Skin epidermis (tissue), 12 donors: ENCODE measurements around the gene HS3ST6.
"Not testable (repeated sequence)": the region's sequence is repeated elsewhere in the genome, so short reads cannot be mapped to it uniquely, and the experiment has no call there.

Experiments
- H3K27ac ChIP-seq, 21 experiments: fragments of 200-600 bp; sonication (generic) in 11 of 21; one replicate each; pipeline ENCODE4 v1.5.0; 2020; ENCODE audit warnings: mild to moderate bottlenecking in 3 of 21, inconsistent platforms in 2 of 21, moderate library complexity in 2 of 21
- H3K4me3 ChIP-seq, 7 experiments: fragments of 200-600 bp; sonication (generic) in 2 of 7; one replicate each; pipeline ENCODE4 v1.5.0; 2020; ENCODE audit warnings: inconsistent platforms in 2 of 7, mild to moderate bottlenecking in 2 of 7, moderate library complexity in 1 of 7

Gene HS3ST6

DNA sequence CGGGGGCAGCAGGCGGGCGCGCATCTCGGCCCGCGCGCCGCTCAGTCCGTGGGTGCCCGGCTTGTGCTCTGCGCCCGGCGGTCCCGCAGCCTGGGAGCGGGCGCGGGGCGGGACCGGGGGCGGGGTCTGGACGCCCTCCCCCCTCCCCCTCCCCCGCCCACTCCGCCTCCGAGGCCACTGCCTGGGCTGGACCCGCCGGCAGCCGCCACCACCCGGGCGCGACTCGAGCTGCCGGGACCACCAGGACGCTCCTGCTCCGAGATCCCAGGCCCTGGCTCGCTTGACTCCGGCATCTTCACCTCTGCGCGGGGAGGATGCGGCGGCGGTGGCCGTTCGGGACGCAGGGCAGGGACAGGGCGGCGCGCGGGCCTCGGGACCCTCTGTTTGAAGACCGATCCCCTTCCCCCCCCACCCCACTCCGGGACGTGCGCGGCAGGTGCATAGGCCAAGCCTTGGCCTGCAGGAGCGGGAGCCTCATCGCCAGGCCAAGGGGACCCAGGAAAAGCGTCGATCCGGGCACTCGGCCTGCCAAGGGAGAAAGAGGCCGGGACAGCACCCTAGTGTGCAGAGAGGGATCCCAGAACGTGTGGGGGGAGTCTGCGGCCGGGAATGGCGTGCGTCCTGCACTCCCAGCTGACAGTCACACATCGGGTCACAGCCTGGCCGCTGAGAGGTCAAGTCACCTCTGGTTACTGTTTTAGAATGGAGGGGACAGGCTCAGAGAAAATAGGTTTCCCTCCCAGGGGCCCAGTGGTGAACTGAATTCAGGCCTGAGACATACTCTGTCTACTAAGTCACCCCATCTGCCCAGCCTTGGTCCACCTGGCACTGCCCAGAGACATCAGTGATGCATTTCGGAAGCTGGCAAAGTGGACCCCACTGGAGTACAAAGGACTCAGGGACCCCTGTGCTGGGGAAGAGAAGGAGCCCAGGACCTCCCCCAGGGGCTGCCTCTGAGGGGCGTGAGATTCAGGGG is at the start of gene HS3ST6:
HS3ST6 (minus strand) TSS at position 65 of the 976 bp plus-strand sequence. CDS start 92 bp downstream, outside the sequence.
- H3K27ac ChIP-seq = peak within 1 kb of the TSS in 11 of 21 experiments; percentile 4 to 69 (median 39)
- H3K4me3 ChIP-seq = peak within 1 kb of the TSS; percentile 13 to 41 (median 21)

DNA sequence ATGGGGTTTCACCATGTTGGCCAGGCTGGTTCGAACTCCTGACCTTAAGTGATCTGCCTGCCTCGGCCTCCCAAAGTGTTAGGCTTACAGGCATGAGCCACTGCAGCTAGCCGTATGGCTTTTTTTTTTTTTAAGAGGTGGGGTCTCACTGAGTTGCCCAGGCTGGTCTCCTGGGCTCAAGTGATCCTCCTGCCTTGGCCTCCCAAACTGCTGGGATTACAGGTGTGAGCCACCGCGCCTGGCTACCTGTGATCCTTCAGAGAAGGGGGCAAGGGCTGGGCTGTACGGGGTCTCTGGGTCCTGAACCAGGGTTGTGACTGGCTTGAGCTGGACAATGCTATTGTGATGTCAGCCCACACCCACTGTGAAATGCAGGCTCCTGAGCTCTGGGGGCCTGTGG is 48.2 kb upstream of the HS3ST6 start, which contains the start of gene RNF151:
RNF151 (plus strand) TSS at position 397 of the 400 bp plus-strand sequence. CDS start 26 bp downstream, outside the sequence.
- peak within 1 kb of the TSS in 14 of 21 experiments; percentile 91 to 100 (median 98) for H3K27ac ChIP-seq
- H3K4me3 ChIP-seq = peak within 1 kb of the TSS; percentile 67 to 100 (median 91)

DNA sequence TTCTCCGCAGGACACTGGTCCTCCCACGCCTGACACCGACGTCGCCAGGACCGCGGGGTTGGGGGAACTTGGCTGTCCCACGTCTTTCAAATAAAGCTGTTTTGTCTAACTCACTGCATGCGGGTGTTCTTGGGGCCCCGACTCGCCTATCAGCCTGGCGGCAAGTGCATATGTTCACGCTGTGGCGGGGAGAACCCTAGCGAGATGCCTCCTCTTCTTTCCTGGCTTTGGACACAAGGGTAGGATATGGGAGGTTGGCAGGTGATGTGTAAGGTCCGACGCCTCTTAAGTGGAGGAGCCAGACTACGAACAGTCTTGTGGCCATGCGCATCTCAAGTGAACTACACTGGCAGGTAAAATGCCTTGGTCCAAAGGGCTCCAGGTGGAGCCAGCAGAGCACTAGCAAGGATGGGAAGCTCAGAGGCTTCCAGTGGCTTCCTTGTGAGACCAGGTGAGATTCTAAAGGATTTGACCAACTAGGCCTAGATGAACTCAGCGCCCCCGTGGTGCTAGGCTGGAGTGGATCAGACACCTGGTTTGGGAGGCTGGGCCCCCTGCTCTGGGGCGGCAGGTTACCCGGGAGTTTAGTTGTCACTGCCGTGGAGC is 47.3 kb upstream of the HS3ST6 start:
- peak overlapping the region; percentile 67 to 100 (median 91) for H3K4me3 ChIP-seq
- peak overlapping the region; percentile 84 to 100 (median 97) for H3K27ac ChIP-seq

DNA sequence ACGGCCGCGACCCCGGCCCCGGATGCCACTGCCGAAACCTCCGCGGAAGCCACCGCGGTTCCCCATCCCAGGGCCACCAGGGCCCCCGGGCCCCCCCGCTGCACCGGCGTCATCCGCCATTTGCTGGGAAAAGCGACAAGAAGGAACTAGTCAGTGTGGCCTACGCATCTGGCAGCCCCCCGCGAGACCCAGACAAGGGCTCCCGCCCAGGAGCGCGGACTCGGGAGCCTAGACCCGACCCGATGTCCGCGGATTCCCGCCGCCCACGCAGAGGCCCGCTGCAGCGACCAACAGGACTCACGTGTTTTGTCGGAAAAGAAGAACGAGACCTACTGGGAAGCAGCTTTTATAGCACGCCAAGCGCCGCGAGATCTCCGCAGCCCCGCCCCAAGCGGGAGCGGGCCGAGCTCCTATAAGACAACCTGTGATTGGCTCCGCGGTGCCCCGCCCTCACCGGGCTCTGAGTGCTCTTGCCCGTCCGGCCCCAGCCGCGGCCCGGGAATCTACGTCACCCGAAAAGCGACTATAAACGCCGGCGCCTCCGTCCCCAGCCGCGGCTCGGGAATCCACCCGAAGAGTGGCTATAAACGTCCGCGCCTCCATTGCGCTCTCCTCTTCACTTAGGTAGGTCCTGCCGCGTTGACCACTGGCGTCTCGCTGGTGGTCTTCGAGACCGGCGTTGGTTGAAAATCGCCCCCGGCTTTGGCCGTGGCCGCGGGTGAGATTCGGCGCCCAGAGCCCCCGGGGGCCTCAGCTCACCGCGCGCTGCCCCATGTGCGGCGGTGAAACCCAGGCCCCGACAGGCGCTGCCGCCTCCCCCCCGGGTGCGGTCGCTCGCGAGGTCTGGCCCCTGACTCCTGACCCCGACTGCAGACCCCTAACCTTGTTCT is 46.5 kb upstream of the HS3ST6 start, which contains the start of gene RPS2:
RPS2 (minus strand) TSS at position 321 of the 890 bp plus-strand sequence; CDS start at position 120, 201 bp downstream.
- Histone ChIP-seq H3K4me3 (peak within 1 kb of the TSS; percentile 67 to 100 (median 91)), H3K27ac (peak within 1 kb of the TSS; percentile 84 to 100 (median 97))

DNA sequence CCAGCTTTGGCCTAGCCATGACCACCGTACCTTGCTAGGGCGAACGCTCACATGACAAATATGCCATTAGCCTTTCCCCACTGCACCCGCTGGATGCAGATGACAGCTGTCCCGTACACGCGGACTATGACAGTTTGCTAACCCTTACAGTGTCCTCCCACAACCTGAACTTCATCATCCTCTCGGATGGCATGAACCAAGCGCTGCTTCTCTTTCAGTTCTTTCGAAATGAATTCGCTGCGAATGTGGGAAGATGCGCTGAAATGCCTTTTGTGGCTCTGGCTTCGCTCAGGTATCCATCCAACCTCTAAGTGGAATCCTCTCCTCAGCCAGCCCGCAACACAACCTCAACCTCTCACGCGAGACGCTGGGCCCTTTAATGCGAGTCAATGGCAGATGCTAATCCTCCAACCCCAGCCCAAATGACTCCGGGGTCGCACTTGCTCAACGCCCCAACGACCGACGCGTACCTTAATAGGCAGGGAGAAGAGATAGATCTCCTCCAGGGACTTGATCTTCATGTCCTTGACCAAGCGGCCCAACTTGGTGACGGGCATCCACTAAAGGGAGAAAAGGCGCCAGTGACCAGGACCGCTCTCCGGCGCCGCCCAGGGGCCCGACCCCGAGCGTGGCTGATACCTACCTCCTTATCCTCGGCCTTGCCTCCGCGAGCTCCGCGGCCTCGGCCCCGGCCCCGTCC is 45.7 kb upstream of the HS3ST6 start:
- peak overlapping the region; percentile 67 to 100 (median 91) for H3K4me3 ChIP-seq
- peak overlapping the region; percentile 65 to 100 (median 97) for H3K27ac ChIP-seq

DNA sequence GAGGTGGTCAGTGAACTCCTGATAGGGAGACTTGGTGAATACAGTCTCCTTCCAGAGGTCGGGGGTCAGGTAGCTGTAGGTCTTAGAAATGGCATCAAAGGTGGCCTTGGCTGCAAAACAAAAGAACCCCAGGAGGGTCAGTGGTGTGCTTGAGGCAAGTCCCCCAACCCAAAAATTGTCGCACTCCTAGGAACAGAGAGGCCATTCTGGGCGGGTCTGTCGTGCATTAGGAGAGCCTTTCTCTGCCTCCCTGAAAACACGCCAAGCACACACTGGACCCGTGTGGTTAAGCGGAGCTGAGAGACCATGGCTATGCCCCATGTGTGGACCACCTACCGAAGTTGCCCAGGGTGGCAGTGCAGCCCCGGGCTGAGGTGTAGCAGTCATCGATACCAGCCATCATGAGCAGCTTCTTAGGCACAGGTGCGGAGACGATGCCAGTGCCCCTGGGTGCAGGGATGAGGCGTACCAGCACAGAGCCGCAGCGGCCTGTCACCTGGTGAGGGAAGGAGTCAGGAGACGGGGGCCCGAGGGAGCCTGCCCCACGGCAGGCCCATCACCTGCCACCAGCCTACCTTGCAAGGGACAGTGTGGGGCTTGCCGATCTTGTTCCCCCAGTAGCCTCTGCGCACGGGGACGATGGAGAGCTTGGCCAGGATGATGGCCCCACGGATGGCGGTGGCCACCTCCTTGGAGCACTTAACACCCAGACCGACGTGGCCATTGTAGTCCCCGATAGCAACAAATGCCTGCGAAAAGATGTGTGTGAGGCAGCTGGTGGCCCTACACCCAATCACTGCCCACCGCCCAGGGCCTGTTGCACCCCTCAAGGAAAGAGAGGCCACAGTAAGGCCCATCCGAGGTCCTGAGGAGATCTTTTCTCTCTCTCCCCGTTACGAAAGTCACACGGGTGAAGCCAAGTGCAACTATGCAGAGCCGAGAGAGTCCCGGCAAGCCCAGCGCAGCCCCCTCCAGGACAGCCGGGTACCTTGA is 44.2 kb upstream of the HS3ST6 start:
- H3K27ac ChIP-seq = peak overlapping the region in 2 of 21 experiments; percentile 36 to 95
- peak overlapping the region in 4 of 7 experiments; percentile 67 to 94 (median 80) for H3K4me3 ChIP-seq

DNA sequence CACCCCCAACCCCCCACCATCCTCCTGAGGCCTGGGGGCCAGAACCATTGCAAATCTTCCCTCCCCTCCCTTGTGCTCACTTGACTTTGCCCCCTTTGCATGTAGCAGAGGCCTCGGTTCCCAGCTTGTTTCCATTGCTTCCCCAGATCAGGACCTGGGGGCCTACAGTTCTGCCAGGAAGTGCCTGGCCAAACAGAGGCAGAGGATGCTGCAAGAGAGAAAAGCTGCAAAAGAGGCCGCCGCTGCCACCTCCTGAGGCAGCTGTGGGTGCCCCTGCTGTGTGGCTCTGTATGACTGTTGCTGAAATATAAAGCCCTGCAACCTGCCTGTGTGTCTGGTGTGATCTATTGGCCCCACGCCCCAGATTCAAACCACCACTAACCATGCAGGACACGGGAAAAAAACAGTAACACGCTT is 43.4 kb upstream of the HS3ST6 start:
- H3K4me3 ChIP-seq = no peak overlapping the region
- H3K27ac ChIP-seq = peak overlapping the region in 5 of 21 experiments; percentile 5 to 95 (median 87)

DNA sequence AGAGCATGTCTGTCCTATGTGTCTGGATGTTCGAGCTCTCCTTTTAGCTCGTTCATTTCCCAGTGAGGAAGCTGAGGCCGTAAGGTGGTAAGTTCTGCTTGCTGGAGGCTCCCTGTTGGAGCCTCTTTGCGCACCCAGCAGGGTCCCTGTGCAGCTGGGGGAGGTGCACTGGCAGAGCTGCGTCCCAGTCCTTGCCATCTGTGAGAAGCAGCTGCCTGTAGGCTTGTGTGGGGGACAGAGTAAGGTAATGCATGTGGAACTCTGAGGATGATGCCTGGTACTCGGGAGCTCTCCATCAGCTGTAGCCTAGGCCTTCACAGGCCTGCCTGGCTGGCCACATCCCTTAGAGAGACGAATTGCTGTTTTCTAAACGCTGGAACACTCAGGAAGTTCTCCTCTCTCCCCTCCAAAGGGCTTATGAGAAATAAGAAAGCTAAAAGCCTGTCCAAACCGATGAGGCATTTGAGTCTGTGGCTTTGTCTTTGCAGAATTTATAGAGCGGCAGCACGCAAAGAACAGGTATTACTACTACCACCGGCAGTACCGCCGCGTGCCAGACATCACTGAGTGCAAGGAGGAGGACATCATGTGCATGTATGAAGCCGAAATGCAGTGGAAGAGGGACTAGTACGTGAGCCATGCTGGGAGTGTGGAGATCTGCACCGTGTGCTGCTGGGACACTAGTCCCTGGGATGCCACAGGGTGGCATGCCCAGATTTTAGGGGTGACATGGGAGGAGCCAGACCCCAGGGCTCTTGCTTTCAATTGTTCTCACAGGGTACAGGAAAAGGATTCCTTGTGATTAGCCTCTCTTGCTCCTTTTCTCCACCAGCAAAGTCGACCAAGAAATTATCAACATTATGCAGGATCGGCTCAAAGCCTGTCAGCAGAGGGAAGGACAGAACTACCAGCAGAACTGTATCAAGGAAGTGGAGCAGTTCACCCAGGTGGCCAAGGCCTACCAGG is 42.7 kb upstream of the HS3ST6 start:
- Histone ChIP-seq H3K27ac (peak overlapping the region in 12 of 21 experiments; percentile 14 to 96 (median 90)), H3K4me3 (peak overlapping the region in 5 of 7 experiments; percentile 50 to 91 (median 69))

DNA sequence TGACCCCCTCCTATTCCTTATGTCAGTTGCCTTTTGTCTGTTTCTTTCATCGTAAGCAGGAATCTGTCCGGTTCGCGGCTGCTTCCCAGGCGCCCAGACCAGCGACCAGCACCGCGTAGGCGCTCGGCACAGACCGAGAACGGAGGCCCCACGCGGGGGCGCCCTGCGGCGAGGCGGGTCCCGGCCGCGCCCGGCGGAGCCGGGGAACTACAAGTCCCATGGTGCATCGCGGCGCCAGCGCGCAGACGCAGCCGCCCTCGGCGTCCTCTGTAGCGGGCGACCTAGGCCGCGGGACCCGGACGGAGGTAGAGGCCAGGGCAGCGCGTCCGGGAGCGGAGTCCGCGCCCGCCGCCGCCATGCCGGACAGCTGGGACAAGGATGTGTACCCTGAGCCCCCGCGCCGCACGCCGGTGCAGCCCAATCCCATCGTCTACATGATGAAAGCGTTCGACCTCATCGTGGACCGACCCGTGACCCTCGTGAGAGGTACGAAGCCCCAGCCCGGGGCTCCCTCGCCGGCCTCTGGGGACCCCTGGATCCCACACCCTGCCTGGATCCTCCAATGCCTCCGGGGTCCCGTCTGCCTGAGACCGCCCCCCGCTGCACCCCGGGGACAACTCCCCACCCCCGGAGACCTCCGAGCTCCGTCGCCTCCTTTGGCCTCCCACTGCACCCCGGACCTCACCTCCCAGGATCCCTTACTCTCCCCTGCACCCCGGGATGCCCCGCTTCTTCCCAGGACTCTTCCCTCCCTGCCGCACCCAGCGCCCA is 41.2 kb upstream of the HS3ST6 start, which contains the start of gene NDUFB10:
NDUFB10 (plus strand) TSS at position 270 of the 771 bp plus-strand sequence; CDS start at position 357, 87 bp downstream.
- Histone ChIP-seq H3K4me3 (peak within 1 kb of the TSS; percentile 50 to 91 (median 69)), H3K27ac (peak within 1 kb of the TSS; percentile 44 to 96 (median 89))

DNA sequence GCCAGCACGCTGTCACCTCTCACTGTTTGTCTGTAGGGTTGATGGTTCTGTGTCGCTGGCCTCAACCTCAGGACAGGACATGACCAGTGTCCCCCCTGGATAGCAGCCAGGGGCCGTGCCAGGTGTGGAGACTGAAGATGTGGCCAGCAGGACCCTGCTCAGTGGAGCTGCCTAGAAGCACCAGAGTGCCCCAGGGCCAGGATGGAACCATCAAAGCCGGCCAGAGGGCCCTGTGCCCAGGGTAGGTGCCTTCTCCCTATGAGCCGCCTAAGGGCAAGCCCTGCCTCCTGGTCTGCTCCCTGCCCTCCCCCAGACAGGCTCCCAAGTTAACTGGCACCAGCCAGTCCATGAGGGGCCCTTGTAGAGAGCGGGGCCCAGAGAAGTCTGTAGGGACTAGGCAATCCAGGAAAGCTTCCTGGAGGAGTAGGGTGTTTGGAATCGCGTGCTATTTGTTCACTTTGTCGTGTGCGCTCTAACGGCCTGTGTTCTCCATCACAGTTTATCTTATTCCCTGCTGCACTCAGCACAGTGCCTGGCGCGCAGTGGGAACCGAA is 40.6 kb upstream of the HS3ST6 start:
- Histone ChIP-seq H3K4me3 (peak overlapping the region; percentile 50 to 91 (median 69)), H3K27ac (peak overlapping the region in 16 of 21 experiments; percentile 81 to 96 (median 92))

DNA sequence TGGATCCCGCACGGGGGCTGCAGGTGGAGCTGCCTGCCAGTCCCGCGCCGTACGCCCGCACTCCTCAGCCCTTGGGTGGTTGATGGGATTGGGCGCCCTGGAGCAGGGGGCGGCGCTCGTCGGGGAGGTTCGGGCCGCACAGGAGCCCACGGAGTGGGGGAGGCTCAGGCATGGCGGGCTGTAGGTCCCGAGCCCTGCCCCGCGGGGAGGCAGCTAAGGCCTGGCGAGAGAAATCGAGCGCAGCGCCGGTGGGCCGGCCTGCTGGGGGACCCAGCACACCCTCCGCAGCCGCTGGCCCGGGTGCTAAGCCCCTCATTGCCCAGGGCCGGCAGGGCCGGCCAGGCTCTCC is 39.9 kb upstream of the HS3ST6 start:
- not testable (repeated sequence) for H3K27ac ChIP-seq, H3K4me3 ChIP-seq

DNA sequence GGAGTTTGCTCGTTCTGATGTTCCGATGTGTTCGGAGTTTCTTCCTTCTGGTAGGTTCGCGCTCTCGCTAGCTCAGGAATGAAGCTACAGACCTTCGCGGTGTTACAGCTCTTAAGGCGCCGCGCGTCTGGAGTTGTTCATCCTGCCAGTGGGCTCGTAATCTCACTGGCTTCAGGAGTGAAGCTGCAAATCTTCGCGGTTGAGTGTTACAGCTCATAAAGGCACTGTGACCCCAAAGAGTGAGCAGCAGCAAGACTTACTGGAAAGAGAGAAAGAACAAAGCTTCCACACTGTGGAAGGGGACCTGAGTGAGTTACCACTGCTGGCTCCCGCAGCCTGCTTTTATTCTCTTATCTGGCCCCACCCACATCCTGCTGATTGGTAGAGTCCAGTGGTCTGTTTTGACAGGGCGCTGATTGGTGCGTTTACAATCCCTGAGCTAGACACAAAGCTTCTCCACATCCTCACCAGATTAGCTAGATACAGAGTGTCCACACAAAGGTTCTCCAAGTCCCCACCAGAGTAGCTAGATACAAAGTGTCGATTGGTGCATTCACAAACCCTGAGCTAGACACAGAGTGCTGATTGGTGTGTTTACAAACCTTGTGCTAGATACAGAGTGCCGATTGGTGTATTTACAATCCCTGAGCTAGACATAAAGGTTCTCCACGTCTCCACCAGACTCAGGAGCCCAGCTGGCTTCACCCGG is 39.4 kb upstream of the HS3ST6 start:
- H3K27ac ChIP-seq, H3K4me3 ChIP-seq: not testable (repeated sequence)

DNA sequence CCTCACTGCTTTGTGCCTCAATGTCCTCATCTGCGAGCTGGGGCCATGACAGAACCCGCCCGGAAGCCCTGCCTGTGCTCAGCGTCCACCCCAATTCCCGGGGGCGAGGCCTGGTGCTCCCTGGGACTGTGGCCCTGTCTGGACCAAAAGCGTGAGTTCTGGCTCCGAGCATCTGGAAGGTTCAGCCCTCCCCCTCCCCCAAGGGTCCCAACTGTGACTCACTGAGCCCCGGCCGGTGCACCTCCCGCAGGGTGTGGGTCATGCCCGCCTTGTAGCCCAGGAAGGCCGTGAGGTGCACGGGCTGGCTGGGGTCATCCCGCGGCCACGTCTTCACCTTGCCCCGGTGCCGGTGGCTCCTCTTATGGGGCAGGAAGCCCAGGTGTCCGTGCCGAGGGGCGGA is 35.5 kb upstream of the HS3ST6 start:
- H3K4me3 ChIP-seq = no peak overlapping the region

DNA sequence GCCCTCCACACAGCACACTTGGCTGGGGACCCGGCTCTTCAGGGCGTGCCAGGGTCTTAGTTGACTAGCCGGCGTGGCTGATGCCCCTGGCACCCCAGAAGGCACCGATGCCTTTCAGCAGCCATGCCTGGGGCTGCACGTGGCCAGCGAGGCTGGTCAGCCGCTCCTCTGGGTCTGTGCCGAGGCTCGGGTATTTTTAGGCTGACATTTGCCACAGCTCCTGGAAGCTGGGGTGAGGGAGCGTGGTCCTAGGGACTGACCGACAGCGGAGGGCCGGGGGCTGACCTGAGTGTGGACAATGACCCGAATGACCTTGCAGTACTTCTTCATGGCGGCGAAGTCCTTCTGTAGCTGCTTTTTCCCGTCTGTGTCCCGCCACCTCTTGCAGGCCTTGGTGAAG is 32.3 kb upstream of the HS3ST6 start:
- no peak overlapping the region for H3K4me3 ChIP-seq

More for the DNA sequence above, 35.5 kb upstream of the HS3ST6 start:
- no peak overlapping the region for H3K27ac ChIP-seq

More for the DNA sequence above, 32.3 kb upstream of the HS3ST6 start:
- H3K27ac ChIP-seq = peak overlapping the region in 5 of 21 experiments; percentile 17 to 40 (median 22)
